Right ventricle myocardium superior (tissue), 1 donor: ENCODE results near the gene BAZ2A. TPM values are rescaled to one million over a fixed set of nuclear protein-coding genes. Genes with fewer than 3 reads are reported as not detected.

Experiments
- ATAC-seq: fragments of 200-7000 bp; cut with Tn5 transposase; one replicate; pipeline ENCODE4 v1.9.1; 2020; ENCODE audit warnings: mild to moderate bottlenecking; ENCODE audit not compliant: poor library complexity
- DNase-seq: peaks from one replicate; pipeline ENCODE4 v3.0.0-alpha.2; 2020
- intact Hi-C: fragments of 100-400 bp; cut with DNase I; formaldehyde crosslinking; loops from one replicate; pipeline ENCODE4 v1.11.2; 2022
- total RNA-seq: library from RNA; stranded (reverse); fragmentation: NEBNext Ultra II Directional; extraction: Animal tissue kit (Norgen Biotek cat#: 25700); gene quantifications from one replicate; pipeline ENCODE4 v1.2.1, GENCODE V29; 2021
- donor health status: DM: no; HTN: yes; CAD: no; lungs with severe emphysema.

BAZ2A gene
- total RNA-seq, 1 donor from 2014 or later: 28.5 TPM

GRCh38 chr12:56568146-56568545, 62.0 kb downstream of the BAZ2A start:
- DNase-seq (no peak), ATAC-seq (no peak)
- intact Hi-C loops: no loop called here

- ATAC-seq (peak; percentile 90), DNase-seq (peak; percentile 82)
- intact Hi-C loops: no loop called here
Observed at GRCh38 chr12:56565510-56566101, 64.5 kb downstream of the BAZ2A start.

GRCh38 chr12:56551070-56551469, 79.1 kb downstream of the BAZ2A start:
- ATAC-seq (no peak), DNase-seq (no peak)
- intact Hi-C loops: no loop called here

DNA sequence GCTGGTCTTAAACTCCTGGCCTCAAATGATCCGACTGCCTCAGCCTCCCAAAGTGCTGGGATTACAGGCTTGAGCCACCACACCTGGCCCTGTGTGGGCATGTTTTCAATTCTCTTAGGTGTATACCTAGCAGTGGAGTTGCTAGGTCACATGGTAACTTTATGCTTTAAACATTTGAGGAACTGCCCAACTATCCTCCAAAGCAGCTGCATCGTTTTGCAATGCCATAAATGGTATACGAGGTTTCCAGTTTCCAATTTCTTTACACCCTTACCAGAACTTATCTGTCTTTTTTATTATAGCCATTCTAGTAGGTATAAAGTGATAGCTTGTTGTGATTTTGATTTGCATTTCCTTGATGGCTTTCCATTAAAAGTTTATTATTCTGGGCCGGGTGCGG, 83.4 kb downstream of the BAZ2A start:
- intact Hi-C loops: no loop called here
- ATAC-seq (no peak), DNase-seq (no peak)

Other genes with a start within 250 kb of the BAZ2A start
- 2.7 TPM for gene TIMELESS, start 180.9 kb downstream of the BAZ2A start, total RNA-seq
- gene MIP, start 175.7 kb downstream of the BAZ2A start, total RNA-seq: not detected
- gene SPRYD4, start 161.7 kb downstream of the BAZ2A start, total RNA-seq: 2.9 TPM
- gene GLS2, start 142.2 kb downstream of the BAZ2A start, total RNA-seq: 0.40 TPM
- 25.0 TPM for gene RBMS2, start 108.5 kb downstream of the BAZ2A start, total RNA-seq
- 3,077 TPM for gene ATP5F1B, start 15.7 kb upstream of the BAZ2A start, total RNA-seq
- 132 TPM for gene PTGES3, start 58.0 kb upstream of the BAZ2A start, total RNA-seq
- 449 TPM for gene NACA, start 95.0 kb upstream of the BAZ2A start, total RNA-seq
- gene PRIM1, start 122.0 kb upstream of the BAZ2A start, total RNA-seq: 3.6 TPM
- gene HSD17B6, start 133.0 kb upstream of the BAZ2A start, total RNA-seq: 0.51 TPM